Subcutaneous adipose tissue (tissue), 4 donors: ENCODE data around the gene GALNT11. TPM values are rescaled to one million over a fixed set of nuclear protein-coding genes. Genes with fewer than 3 reads are reported as not detected.

ENCODE experiments used
- CTCF ChIP-seq: fragments of 450-650 bp; IDR thresholded peaks from one replicate; pipeline ENCODE4 v1.5.1; 2016; ENCODE audit warnings: low read depth, mild to moderate bottlenecking, control low read depth, antibody characterized with exemption, moderate library complexity
- total RNA-seq, 4 donors: library from RNA; depleted of rRNA; stranded (reverse); fragments of >200 nt; gene quantifications; one replicate each; pipeline ENCODE4 v1.1.0, GENCODE V29; 2016

The GALNT11 gene
- total RNA-seq, 4 donors from 2014 or later: 42.6 to 55.9 (median 48.4) TPM

- TF ChIP-seq CTCF: no peak
These were observed 108.3 kb downstream of the GALNT11 start for GRCh38 chr7:152133804-152134203.

- TF ChIP-seq CTCF: no peak
These were observed 111.2 kb downstream of the GALNT11 start for GRCh38 chr7:152136686-152137085.

GRCh38 chr7:152137476-152138025, 112.1 kb downstream of the GALNT11 start:
- TF ChIP-seq CTCF: no peak

- TF ChIP-seq CTCF: no peak
These were observed 114.6 kb downstream of the GALNT11 start for GRCh38 chr7:152140067-152140466.

GRCh38 chr7:152140560-152140959, 115.1 kb downstream of the GALNT11 start:
- no peak for TF ChIP-seq CTCF

- TF ChIP-seq CTCF: no peak
These were observed 117.6 kb downstream of the GALNT11 start for GRCh38 chr7:152142976-152143595.

GRCh38 chr7:152144557-152145245, 119.2 kb downstream of the GALNT11 start:
- no peak for TF ChIP-seq CTCF
